ENCODE data around the gene GLRX3.

The GLRX3 gene

DNA sequence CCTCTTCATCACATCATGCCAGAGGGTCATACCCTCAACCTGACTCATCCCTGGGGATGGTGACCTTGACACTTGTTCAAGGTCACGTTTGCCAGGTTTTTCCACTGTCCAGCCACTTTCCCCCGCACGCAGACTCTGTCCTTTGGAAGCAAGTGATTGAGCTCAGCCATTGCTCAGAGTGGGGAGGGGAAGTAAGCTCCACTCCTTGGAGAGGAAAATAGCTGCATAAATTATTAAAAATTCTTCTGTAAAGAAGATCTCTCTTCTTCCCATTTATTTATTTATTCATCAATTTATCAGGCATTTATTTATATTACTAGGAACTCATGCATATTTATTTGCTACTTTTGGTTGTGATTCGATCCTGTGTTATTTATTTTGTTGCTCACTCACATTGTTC lies 88.0 kb downstream of the GLRX3 start:
- H3K9me3 ChIP-seq (ENCODE audit: insufficient read depth, low read length), result peaks cover 5% of the 10 kb centered on the region; the same call in 1 of the 2 replicates
- no peaks in the 10 kb centered on the region for H4K20me1 ChIP-seq (ENCODE audit: low read depth, low read length)
- no peaks in the 10 kb centered on the region for H3K27me3 ChIP-seq (ENCODE audit: low read length)
- no peak overlapping the region for H3K9ac ChIP-seq (ENCODE audit: low read length)
- no peaks in the 10 kb centered on the region for H3K79me2 ChIP-seq (ENCODE audit: insufficient read depth, low read length)
- H3K27ac ChIP-seq (ENCODE audit: low read depth, low read length), result no peak overlapping the region
- no peaks in the 10 kb centered on the region for H3K9me2 ChIP-seq (replicated peaks; ENCODE audit: insufficient read depth, low read length)
- no peaks in the 10 kb centered on the region for H3F3A ChIP-seq (ENCODE audit: insufficient read depth)
- no peak for TF ChIP-seq CTCF (IDR thresholded peaks at IDR 0.05; ENCODE audit: insufficient read depth, low read length, poor library complexity, severe bottlenecking)
- no peak for TF ChIP-seq EZH2phosphoT487 (conservative IDR thresholded peaks at IDR 0.05; ENCODE audit: low read length)
- H3K36me3 ChIP-seq (ENCODE audit: low read length), result no peaks in the 10 kb centered on the region
- H2AFZ ChIP-seq (ENCODE audit: low read depth, low read length, severe bottlenecking), result no peak overlapping the region
- no peak overlapping the region for H3K4me2 ChIP-seq (ENCODE audit: low read depth, low read length, poor library complexity, severe bottlenecking)
- no peak overlapping the region for H3K4me3 ChIP-seq (ENCODE audit: insufficient read depth, low read length, poor library complexity, severe bottlenecking)

DNA sequence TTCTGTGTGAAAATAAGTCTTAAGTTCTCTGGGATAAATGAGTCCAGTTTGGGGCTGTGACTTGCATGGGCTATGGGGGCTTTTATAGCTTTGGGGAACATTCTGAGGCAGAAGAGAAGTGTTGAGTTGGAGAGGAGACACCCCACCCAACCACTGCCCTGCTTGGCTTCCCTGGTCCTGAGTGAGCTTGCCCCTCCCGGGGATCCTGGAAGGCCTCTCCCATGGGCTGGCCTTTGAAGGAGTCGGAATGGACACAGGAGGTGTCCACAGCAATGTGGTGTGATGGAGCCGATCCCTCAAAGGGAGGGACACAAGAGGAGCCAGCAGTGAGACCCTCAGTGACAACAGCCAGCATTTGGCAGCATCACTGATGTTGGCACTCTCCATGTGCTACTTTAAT lies 89.8 kb downstream of the GLRX3 start:
- Histone ChIP-seq H4K20me1 (ENCODE audit: low read depth, low read length) (no peaks in the 10 kb centered on the region), H3K9ac (ENCODE audit: low read length) (no peak overlapping the region)

GRCh38 chr10:130227883-130228282 lies 91.7 kb downstream of the GLRX3 start:
- no peaks in the 10 kb centered on the region for H3K9me2 ChIP-seq (replicated peaks; ENCODE audit: insufficient read depth, low read length)
- H3K36me3 ChIP-seq (ENCODE audit: low read length), result no peaks in the 10 kb centered on the region
- TF ChIP-seq CTCF (IDR thresholded peaks at IDR 0.05; ENCODE audit: insufficient read depth, low read length, poor library complexity, severe bottlenecking), result no peak
- TF ChIP-seq EZH2phosphoT487 (conservative IDR thresholded peaks at IDR 0.05; ENCODE audit: low read length), result no peak
- peaks cover 5% of the 10 kb centered on the region; the same call in 1 of the 2 replicates for H3K9me3 ChIP-seq (ENCODE audit: insufficient read depth, low read length)
- H3K79me2 ChIP-seq (ENCODE audit: insufficient read depth, low read length), result no peaks in the 10 kb centered on the region
- H2AFZ ChIP-seq (ENCODE audit: low read depth, low read length, severe bottlenecking), result no peak overlapping the region
- no peaks in the 10 kb centered on the region for H3K27me3 ChIP-seq (ENCODE audit: low read length)
- no peaks in the 10 kb centered on the region for H3F3A ChIP-seq (ENCODE audit: insufficient read depth)
- H3K9ac ChIP-seq (ENCODE audit: low read length), result no peak overlapping the region
- H4K20me1 ChIP-seq (ENCODE audit: low read depth, low read length), result no peaks in the 10 kb centered on the region
- no peak overlapping the region for H3K27ac ChIP-seq (ENCODE audit: low read depth, low read length)
- no peak overlapping the region for H3K4me3 ChIP-seq (ENCODE audit: insufficient read depth, low read length, poor library complexity, severe bottlenecking)
- H3K4me2 ChIP-seq (ENCODE audit: low read depth, low read length, poor library complexity, severe bottlenecking), result no peak overlapping the region

More for the DNA sequence above, 89.8 kb downstream of the GLRX3 start:
- Histone ChIP-seq H3F3A (ENCODE audit: insufficient read depth) (no peaks in the 10 kb centered on the region), H2AFZ (ENCODE audit: low read depth, low read length, severe bottlenecking) (no peak overlapping the region), H3K4me2 (ENCODE audit: low read depth, low read length, poor library complexity, severe bottlenecking) (no peak overlapping the region), H3K27ac (ENCODE audit: low read depth, low read length) (no peak overlapping the region), H3K36me3 (ENCODE audit: low read length) (no peaks in the 10 kb centered on the region), H3K27me3 (ENCODE audit: low read length) (no peaks in the 10 kb centered on the region), H3K9me2 (replicated peaks; ENCODE audit: insufficient read depth, low read length) (no peaks in the 10 kb centered on the region), H3K4me3 (ENCODE audit: insufficient read depth, low read length, poor library complexity, severe bottlenecking) (no peak overlapping the region), H3K9me3 (ENCODE audit: insufficient read depth, low read length) (peaks cover 5% of the 10 kb centered on the region; the same call in 1 of the 2 replicates), H3K79me2 (ENCODE audit: insufficient read depth, low read length) (no peaks in the 10 kb centered on the region)
- TF ChIP-seq EZH2phosphoT487 (conservative IDR thresholded peaks at IDR 0.05; ENCODE audit: low read length) (no peak), CTCF (IDR thresholded peaks at IDR 0.05; ENCODE audit: insufficient read depth, low read length, poor library complexity, severe bottlenecking) (no peak)
